MM.1S (cell line): ENCODE results near the gene ADAMTS12.

Experiments
- CTCF ChIP-seq: fragments of 300-600 bp; sonication (generic); IDR thresholded peaks from 2 replicates; pipeline ENCODE4 v1.5.1; 2016; ENCODE audit warnings: antibody characterized with exemption, low read length, mixed read lengths
- EZH2 ChIP-seq: fragments of 300-600 bp; sonication (generic); optimal IDR thresholded peaks from 2 replicates; pipeline ENCODE3; 2017; ENCODE audit warnings: low read depth, mild to moderate bottlenecking, antibody characterized with exemption, low read length, mixed read lengths

GRCh38 chr5:33745101-33745770 lies 146.6 kb downstream of the ADAMTS12 start:
- TF ChIP-seq EZH2 (no peak), CTCF (no peak)
